ENCODE measurements around the gene MYO7A.

The MYO7A gene

DNA sequence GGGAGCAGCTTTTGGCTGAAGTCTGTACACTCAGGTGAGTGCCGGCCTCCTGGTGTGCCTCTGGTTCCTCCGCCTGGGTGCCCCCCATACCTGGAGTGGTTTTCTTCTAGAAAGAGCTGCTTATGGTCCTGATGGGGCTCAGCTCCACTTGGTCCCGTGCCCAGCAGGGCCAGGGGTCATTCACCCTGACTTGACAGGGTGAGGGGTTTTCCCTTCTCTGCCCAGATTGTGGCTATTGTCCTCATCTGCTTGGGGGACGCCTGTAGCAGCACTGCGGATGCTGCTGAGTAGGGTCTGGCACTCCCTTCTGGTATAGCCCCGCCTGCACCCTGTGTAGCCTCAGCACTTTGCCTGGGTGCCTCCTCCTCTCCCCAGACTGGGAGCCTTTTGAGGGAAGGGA is 17.2 kb upstream of the MYO7A start:
- H3F3A ChIP-seq (ENCODE audit: insufficient read depth, low read length): no peaks in the 10 kb centered on the region
- H3K4me3 ChIP-seq (ENCODE audit: low read depth, low read length, poor library complexity, severe bottlenecking): no peak overlapping the region
- H3K36me3 ChIP-seq (ENCODE audit: insufficient read depth, low read length): no peaks in the 10 kb centered on the region
- no peak overlapping the region for H3K27ac ChIP-seq (ENCODE audit: low read depth, low read length, poor library complexity, severe bottlenecking)
- H3K9me3 ChIP-seq (ENCODE audit: low read length): no peaks in the 10 kb centered on the region
- no peaks in the 10 kb centered on the region for H3K4me1 ChIP-seq (ENCODE audit: insufficient read depth, low read length, severe bottlenecking)
- H3K9me2 ChIP-seq (ENCODE audit: low read depth, low read length): no peaks in the 10 kb centered on the region
- no peak for TF ChIP-seq EZH2 (IDR thresholded peaks at IDR 0.05; ENCODE audit: borderline replicate concordance, low read length)
- TF ChIP-seq, protein P1, sequence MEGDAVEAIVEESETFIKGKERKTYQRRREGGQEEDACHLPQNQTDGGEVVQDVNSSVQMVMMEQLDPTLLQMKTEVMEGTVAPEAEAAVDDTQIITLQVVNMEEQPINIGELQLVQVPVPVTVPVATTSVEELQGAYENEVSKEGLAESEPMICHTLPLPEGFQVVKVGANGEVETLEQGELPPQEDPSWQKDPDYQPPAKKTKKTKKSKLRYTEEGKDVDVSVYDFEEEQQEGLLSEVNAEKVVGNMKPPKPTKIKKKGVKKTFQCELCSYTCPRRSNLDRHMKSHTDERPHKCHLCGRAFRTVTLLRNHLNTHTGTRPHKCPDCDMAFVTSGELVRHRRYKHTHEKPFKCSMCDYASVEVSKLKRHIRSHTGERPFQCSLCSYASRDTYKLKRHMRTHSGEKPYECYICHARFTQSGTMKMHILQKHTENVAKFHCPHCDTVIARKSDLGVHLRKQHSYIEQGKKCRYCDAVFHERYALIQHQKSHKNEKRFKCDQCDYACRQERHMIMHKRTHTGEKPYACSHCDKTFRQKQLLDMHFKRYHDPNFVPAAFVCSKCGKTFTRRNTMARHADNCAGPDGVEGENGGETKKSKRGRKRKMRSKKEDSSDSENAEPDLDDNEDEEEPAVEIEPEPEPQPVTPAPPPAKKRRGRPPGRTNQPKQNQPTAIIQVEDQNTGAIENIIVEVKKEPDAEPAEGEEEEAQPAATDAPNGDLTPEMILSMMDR (IDR thresholded peaks at IDR 0.05; ENCODE audit: low read length): no peak
- no peak overlapping the region for H2AFZ ChIP-seq (ENCODE audit: low read length)
- H3K9ac ChIP-seq (ENCODE audit: low read length): no peak overlapping the region
- H3K27me3 ChIP-seq (ENCODE audit: insufficient read depth, low read length): 0 out of 2 replicates have a peak, but pooled peaks cover 3% of the 10 kb centered on the region
- no peak overlapping the region for H3K4me2 ChIP-seq (ENCODE audit: low read length)
- H3K79me2 ChIP-seq (ENCODE audit: insufficient read depth, low read length): no peaks in the 10 kb centered on the region
- no peaks in the 10 kb centered on the region for H4K20me1 ChIP-seq (ENCODE audit: insufficient read depth, low read length)

DNA sequence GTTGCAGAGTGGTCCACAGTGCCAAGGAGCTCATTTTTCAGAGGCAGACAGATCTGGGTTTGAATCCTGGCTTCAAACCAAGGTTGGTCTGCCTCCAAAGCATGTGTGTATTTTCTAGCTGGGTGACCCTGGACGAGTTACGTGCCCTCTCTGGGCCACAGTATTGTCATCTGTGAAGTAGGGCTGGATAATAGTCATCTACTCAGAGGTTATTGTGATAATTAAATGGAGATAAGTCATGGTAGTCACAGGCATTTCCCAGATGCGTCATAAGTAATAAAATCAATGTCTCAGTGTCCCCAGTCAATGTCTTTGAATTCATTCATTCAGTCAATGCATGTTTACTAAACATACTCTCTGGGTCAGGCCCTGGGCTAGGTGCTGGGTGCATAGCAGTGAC is 16.8 kb upstream of the MYO7A start:
- Histone ChIP-seq H3K4me3 (ENCODE audit: low read depth, low read length, poor library complexity, severe bottlenecking) (no peak overlapping the region), H4K20me1 (ENCODE audit: insufficient read depth, low read length) (no peaks in the 10 kb centered on the region), H3K27ac (ENCODE audit: low read depth, low read length, poor library complexity, severe bottlenecking) (no peak overlapping the region), H3F3A (ENCODE audit: insufficient read depth, low read length) (no peaks in the 10 kb centered on the region), H3K4me2 (ENCODE audit: low read length) (no peak overlapping the region), H3K9me3 (ENCODE audit: low read length) (no peaks in the 10 kb centered on the region), H3K9me2 (ENCODE audit: low read depth, low read length) (no peaks in the 10 kb centered on the region), H2AFZ (ENCODE audit: low read length) (no peak overlapping the region), H3K9ac (ENCODE audit: low read length) (no peak overlapping the region), H3K27me3 (ENCODE audit: insufficient read depth, low read length) (0 out of 2 replicates have a peak, but pooled peaks cover 3% of the 10 kb centered on the region), H3K4me1 (ENCODE audit: insufficient read depth, low read length, severe bottlenecking) (no peaks in the 10 kb centered on the region), H3K79me2 (ENCODE audit: insufficient read depth, low read length) (no peaks in the 10 kb centered on the region), H3K36me3 (ENCODE audit: insufficient read depth, low read length) (no peaks in the 10 kb centered on the region)
- TF ChIP-seq, protein P1 (IDR thresholded peaks at IDR 0.05; ENCODE audit: low read length): no peak
- no peak for TF ChIP-seq EZH2 (IDR thresholded peaks at IDR 0.05; ENCODE audit: borderline replicate concordance, low read length)

DNA sequence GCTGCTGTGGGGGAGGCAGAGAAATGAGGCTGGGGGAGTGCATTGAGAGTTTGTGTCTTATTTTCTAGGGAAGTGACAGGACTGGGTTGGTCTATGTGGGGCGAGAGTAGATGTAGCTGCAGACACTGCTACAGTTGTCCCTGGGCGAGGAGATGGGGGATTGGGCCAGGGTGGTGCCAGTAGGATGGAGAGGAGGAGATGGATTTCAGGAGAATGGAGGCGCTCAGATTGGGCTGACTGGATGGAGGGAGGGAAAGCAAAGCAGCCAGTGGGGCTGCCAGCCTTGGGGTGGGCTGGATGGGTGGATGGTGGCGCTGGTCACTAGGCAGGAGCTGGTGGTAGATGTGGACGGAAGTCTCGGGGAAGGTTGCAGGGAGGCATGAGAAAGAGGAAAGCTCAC is 16.1 kb upstream of the MYO7A start:
- H4K20me1 ChIP-seq (ENCODE audit: insufficient read depth, low read length): no peaks in the 10 kb centered on the region
- H3K9ac ChIP-seq (ENCODE audit: low read length): no peak overlapping the region
- H3F3A ChIP-seq (ENCODE audit: insufficient read depth, low read length): no peaks in the 10 kb centered on the region
- H3K27me3 ChIP-seq (ENCODE audit: insufficient read depth, low read length): 0 out of 2 replicates have a peak, but pooled peaks cover 3% of the 10 kb centered on the region
- TF ChIP-seq, protein P1 (IDR thresholded peaks at IDR 0.05; ENCODE audit: low read length): no peak
- TF ChIP-seq EZH2 (IDR thresholded peaks at IDR 0.05; ENCODE audit: borderline replicate concordance, low read length): no peak
- H3K79me2 ChIP-seq (ENCODE audit: insufficient read depth, low read length): no peaks in the 10 kb centered on the region
- no peaks in the 10 kb centered on the region for H3K36me3 ChIP-seq (ENCODE audit: insufficient read depth, low read length)
- no peaks in the 10 kb centered on the region for H3K9me2 ChIP-seq (ENCODE audit: low read depth, low read length)
- no peak overlapping the region for H3K4me3 ChIP-seq (ENCODE audit: low read depth, low read length, poor library complexity, severe bottlenecking)
- no peak overlapping the region for H3K4me2 ChIP-seq (ENCODE audit: low read length)
- H3K9me3 ChIP-seq (ENCODE audit: low read length): no peaks in the 10 kb centered on the region
- H3K27ac ChIP-seq (ENCODE audit: low read depth, low read length, poor library complexity, severe bottlenecking): no peak overlapping the region
- no peaks in the 10 kb centered on the region for H3K4me1 ChIP-seq (ENCODE audit: insufficient read depth, low read length, severe bottlenecking)
- H2AFZ ChIP-seq (ENCODE audit: low read length): no peak overlapping the region

All from OCI-LY1 (cell line).